HG03045 (cell line): Measurements from ENCODE around the gene PAPPA2.

Experiments used
- ATAC-seq: cut with Tn5 transposase; IDR thresholded peaks from one replicate; pipeline ENCODE4 v1.9.1; 2021; ENCODE audit warnings: mild to moderate bottlenecking, moderate library complexity; ENCODE audit not compliant: unreplicated experiment

PAPPA2 gene

GRCh38 chr1:176885341-176885740 is 422.4 kb downstream of the PAPPA2 start:
- ATAC-seq, result no peak

GRCh38 chr1:176885751-176886150 is 422.8 kb downstream of the PAPPA2 start:
- no peak for ATAC-seq

- no peak for ATAC-seq
These were observed 425.6 kb downstream of the PAPPA2 start for GRCh38 chr1:176888471-176889032.

GRCh38 chr1:176893625-176894352 is 430.8 kb downstream of the PAPPA2 start:
- no peak for ATAC-seq

GRCh38 chr1:176894450-176894849 is 431.5 kb downstream of the PAPPA2 start:
- ATAC-seq, result no peak
